ENCODE results near the gene NELL1. TPM values are rescaled to one million over a fixed set of nuclear protein-coding genes. Genes with fewer than 3 reads are reported as not detected.

The NELL1 gene
- total RNA-seq, 1 experiment from 2014 or later = 0.19 TPM

GRCh38 chr11:20715931-20716330 is 46.5 kb downstream of the NELL1 start:
- no peak overlapping the region for H3K4me3 ChIP-seq (ENCODE audit: low read length)
- DNase-seq = no peak
- H3K9me2 ChIP-seq (replicated peaks; ENCODE audit: insufficient read depth, low read length) = no peaks in the 10 kb centered on the region
- H3K27ac ChIP-seq (ENCODE audit: low read length) = no peak overlapping the region
- H2AFZ ChIP-seq (ENCODE audit: low read length) = no peak overlapping the region
- H3K4me1 ChIP-seq (ENCODE audit: low read length) = no peaks in the 10 kb centered on the region
- no peaks in the 10 kb centered on the region for H4K20me1 ChIP-seq (ENCODE audit: insufficient read depth, low read depth, low read length)
- no peaks in the 10 kb centered on the region for H3K9me3 ChIP-seq (ENCODE audit: low read length)
- no peaks in the 10 kb centered on the region for H3K27me3 ChIP-seq (ENCODE audit: low read length)
- H3K36me3 ChIP-seq (ENCODE audit: insufficient read depth, low read length) = no peaks in the 10 kb centered on the region
- no peak overlapping the region for H3K9ac ChIP-seq (ENCODE audit: low read length)
- H3K4me2 ChIP-seq (ENCODE audit: low read depth, low read length, poor library complexity, severe bottlenecking) = no peak overlapping the region
- H3K79me2 ChIP-seq (ENCODE audit: low read length) = no peaks in the 10 kb centered on the region

DNA sequence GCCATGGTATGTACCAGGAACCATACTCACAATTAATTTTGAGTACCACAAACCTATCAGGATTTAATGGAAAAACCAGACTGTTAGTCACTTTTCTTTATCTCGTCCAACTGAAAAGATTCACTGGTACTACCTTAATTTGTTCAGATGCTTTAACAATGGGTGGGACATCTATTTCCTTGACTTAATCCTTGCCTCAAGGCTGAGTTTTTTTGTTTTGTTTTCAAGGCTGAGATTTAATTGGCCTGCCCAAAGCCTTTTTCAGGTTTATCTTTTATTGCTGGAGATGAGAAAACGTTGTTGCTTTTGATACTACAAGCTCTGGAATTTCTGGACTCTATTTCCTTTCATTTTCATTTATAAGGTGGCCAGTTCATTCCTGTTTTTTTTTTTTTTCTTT is 50.4 kb downstream of the NELL1 start:
- Histone ChIP-seq H3K9me2 (replicated peaks; ENCODE audit: insufficient read depth, low read length) (no peaks in the 10 kb centered on the region), H3K4me1 (ENCODE audit: low read length) (no peaks in the 10 kb centered on the region), H3K27me3 (ENCODE audit: low read length) (no peaks in the 10 kb centered on the region), H3K9ac (ENCODE audit: low read length) (no peak overlapping the region), H3K27ac (ENCODE audit: low read length) (no peak overlapping the region), H3K36me3 (ENCODE audit: insufficient read depth, low read length) (no peaks in the 10 kb centered on the region), H3K4me2 (ENCODE audit: low read depth, low read length, poor library complexity, severe bottlenecking) (no peak overlapping the region), H3K4me3 (ENCODE audit: low read length) (no peak overlapping the region), H3K79me2 (ENCODE audit: low read length) (no peaks in the 10 kb centered on the region), H4K20me1 (ENCODE audit: insufficient read depth, low read depth, low read length) (no peaks in the 10 kb centered on the region), H3K9me3 (ENCODE audit: low read length) (no peaks in the 10 kb centered on the region), H2AFZ (ENCODE audit: low read length) (no peak overlapping the region)
- no peak for DNase-seq

DNA sequence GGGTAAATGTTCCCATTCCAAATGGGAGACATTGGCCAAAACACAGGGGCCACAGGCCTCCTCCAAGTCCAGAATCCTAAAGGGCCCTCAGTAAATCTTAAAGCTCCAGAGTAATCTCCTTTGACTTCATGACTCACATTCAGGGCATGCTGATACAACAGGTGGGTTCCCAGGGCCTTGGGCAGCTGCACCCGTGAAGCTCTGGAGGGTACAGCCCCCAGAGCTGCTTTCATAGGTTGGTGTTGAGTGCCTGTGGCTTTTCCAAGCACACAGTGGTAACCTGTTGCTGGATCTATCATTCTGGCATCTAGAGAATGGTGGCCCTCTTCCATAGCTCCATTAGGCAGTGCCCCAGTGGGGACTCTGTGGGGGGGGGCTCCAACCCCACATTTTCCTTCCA is 54.0 kb downstream of the NELL1 start:
- Histone ChIP-seq H3K79me2 (ENCODE audit: low read length) (no peaks in the 10 kb centered on the region), H4K20me1 (ENCODE audit: insufficient read depth, low read depth, low read length) (no peaks in the 10 kb centered on the region), H2AFZ (ENCODE audit: low read length) (no peak overlapping the region), H3K9ac (ENCODE audit: low read length) (no peak overlapping the region), H3K4me1 (ENCODE audit: low read length) (no peaks in the 10 kb centered on the region), H3K4me3 (ENCODE audit: low read length) (no peak overlapping the region), H3K27ac (ENCODE audit: low read length) (no peak overlapping the region), H3K4me2 (ENCODE audit: low read depth, low read length, poor library complexity, severe bottlenecking) (no peak overlapping the region), H3K9me3 (ENCODE audit: low read length) (no peaks in the 10 kb centered on the region), H3K9me2 (replicated peaks; ENCODE audit: insufficient read depth, low read length) (no peaks in the 10 kb centered on the region), H3K36me3 (ENCODE audit: insufficient read depth, low read length) (no peaks in the 10 kb centered on the region), H3K27me3 (ENCODE audit: low read length) (no peaks in the 10 kb centered on the region)
- DNase-seq = no peak

- Histone ChIP-seq H3K9ac (ENCODE audit: low read length) (no peak overlapping the region), H3K27ac (ENCODE audit: low read length) (no peak overlapping the region), H3K9me2 (replicated peaks; ENCODE audit: insufficient read depth, low read length) (no peaks in the 10 kb centered on the region), H3K36me3 (ENCODE audit: insufficient read depth, low read length) (no peaks in the 10 kb centered on the region), H3K79me2 (ENCODE audit: low read length) (no peaks in the 10 kb centered on the region), H3K4me1 (ENCODE audit: low read length) (no peaks in the 10 kb centered on the region), H3K27me3 (ENCODE audit: low read length) (no peaks in the 10 kb centered on the region; the same call in 1 of the 2 replicates), H3K4me2 (ENCODE audit: low read depth, low read length, poor library complexity, severe bottlenecking) (no peak overlapping the region), H3K4me3 (ENCODE audit: low read length) (no peak overlapping the region), H3K9me3 (ENCODE audit: low read length) (no peaks in the 10 kb centered on the region), H2AFZ (ENCODE audit: low read length) (no peak overlapping the region), H4K20me1 (ENCODE audit: insufficient read depth, low read depth, low read length) (no peaks in the 10 kb centered on the region)
- no peak for DNase-seq
Measured at GRCh38 chr11:20729597-20730105, 60.3 kb downstream of the NELL1 start.

DNA sequence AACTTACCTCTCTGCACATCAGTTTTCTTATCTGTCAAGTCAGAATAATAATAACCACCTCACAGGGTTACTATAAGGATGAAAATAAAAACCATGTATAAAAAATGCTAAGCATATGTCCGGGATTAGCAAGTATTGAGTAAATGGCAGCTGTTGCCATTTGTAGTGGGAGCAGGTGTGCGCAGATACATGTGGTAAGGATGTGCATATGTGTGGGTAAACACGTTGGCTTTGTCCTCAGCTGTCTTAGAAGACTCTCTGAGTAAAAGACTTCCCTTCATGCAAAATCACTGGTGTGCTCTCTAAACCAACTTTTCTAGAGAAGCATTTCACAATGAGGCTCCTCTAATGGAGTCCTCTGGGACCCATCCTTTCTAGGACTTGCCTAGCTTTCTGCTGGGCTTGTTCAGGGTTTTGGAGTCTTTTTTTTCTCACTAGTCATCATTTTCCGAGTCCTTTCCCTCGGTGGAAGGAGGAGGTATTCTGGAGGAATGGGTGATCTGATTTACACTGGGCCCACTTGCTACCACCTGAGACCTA is 62.4 kb downstream of the NELL1 start:
- no peak overlapping the region for H3K4me3 ChIP-seq (ENCODE audit: low read length)
- no peak overlapping the region for H3K9ac ChIP-seq (ENCODE audit: low read length)
- no peak overlapping the region for H3K4me2 ChIP-seq (ENCODE audit: low read depth, low read length, poor library complexity, severe bottlenecking)
- H3K36me3 ChIP-seq (ENCODE audit: insufficient read depth, low read length) = no peaks in the 10 kb centered on the region
- no peaks in the 10 kb centered on the region for H3K79me2 ChIP-seq (ENCODE audit: low read length)
- no peaks in the 10 kb centered on the region; the same call in 1 of the 2 replicates for H3K27me3 ChIP-seq (ENCODE audit: low read length)
- H3K9me2 ChIP-seq (replicated peaks; ENCODE audit: insufficient read depth, low read length) = no peaks in the 10 kb centered on the region
- no peak overlapping the region for H3K27ac ChIP-seq (ENCODE audit: low read length)
- DNase-seq = no peak
- no peak overlapping the region for H2AFZ ChIP-seq (ENCODE audit: low read length)
- H4K20me1 ChIP-seq (ENCODE audit: insufficient read depth, low read depth, low read length) = no peaks in the 10 kb centered on the region
- H3K9me3 ChIP-seq (ENCODE audit: low read length) = no peaks in the 10 kb centered on the region
- no peaks in the 10 kb centered on the region for H3K4me1 ChIP-seq (ENCODE audit: low read length)

GRCh38 chr11:20739107-20739506 is 69.7 kb downstream of the NELL1 start:
- Histone ChIP-seq H3K27ac (ENCODE audit: low read length) (no peak overlapping the region), H4K20me1 (ENCODE audit: insufficient read depth, low read depth, low read length) (no peaks in the 10 kb centered on the region), H2AFZ (ENCODE audit: low read length) (no peak overlapping the region), H3K4me3 (ENCODE audit: low read length) (no peak overlapping the region), H3K36me3 (ENCODE audit: insufficient read depth, low read length) (no peaks in the 10 kb centered on the region), H3K9me2 (replicated peaks; ENCODE audit: insufficient read depth, low read length) (no peaks in the 10 kb centered on the region), H3K27me3 (ENCODE audit: low read length) (no peaks in the 10 kb centered on the region; the same call in 1 of the 2 replicates), H3K4me2 (ENCODE audit: low read depth, low read length, poor library complexity, severe bottlenecking) (no peak overlapping the region), H3K9me3 (ENCODE audit: low read length) (no peaks in the 10 kb centered on the region), H3K4me1 (ENCODE audit: low read length) (no peaks in the 10 kb centered on the region), H3K9ac (ENCODE audit: low read length) (no peak overlapping the region), H3K79me2 (ENCODE audit: low read length) (no peaks in the 10 kb centered on the region)
- DNase-seq = no peak

- Histone ChIP-seq H3K4me1 (ENCODE audit: low read length) (no peaks in the 10 kb centered on the region), H3K27ac (ENCODE audit: low read length) (no peak overlapping the region), H3K27me3 (ENCODE audit: low read length) (no peaks in the 10 kb centered on the region; the same call in 1 of the 2 replicates), H3K4me2 (ENCODE audit: low read depth, low read length, poor library complexity, severe bottlenecking) (no peak overlapping the region), H3K9me2 (replicated peaks; ENCODE audit: insufficient read depth, low read length) (no peaks in the 10 kb centered on the region), H3K36me3 (ENCODE audit: insufficient read depth, low read length) (no peaks in the 10 kb centered on the region), H3K9me3 (ENCODE audit: low read length) (no peaks in the 10 kb centered on the region), H3K9ac (ENCODE audit: low read length) (no peak overlapping the region), H2AFZ (ENCODE audit: low read length) (no peak overlapping the region), H3K4me3 (ENCODE audit: low read length) (no peak overlapping the region), H3K79me2 (ENCODE audit: low read length) (no peaks in the 10 kb centered on the region), H4K20me1 (ENCODE audit: insufficient read depth, low read depth, low read length) (no peaks in the 10 kb centered on the region)
- no peak for DNase-seq
Measured at GRCh38 chr11:20739577-20739976, 70.2 kb downstream of the NELL1 start.

DNA sequence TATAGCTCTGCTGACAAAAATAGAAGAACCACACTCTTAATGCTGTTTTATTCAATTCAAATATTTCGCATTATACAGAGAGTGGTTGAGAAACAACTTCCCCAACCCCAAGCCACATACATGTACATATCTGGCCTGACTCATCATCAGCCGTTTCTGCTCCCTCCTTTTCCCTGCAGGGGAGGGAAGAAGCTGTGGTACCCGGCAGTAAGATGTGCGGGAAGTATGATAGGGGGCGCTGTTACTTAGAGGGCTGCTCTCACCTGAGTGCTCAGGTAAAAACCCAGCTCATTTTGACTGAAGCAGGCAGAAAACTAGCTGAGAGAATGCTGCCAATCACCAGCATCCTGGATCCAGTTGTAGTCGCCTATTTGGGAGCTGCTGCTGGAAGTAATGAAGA is 85.5 kb downstream of the NELL1 start:
- peak; percentile 62 for DNase-seq
- no peak overlapping the region for H3K27ac ChIP-seq (ENCODE audit: low read length)
- no peaks in the 10 kb centered on the region for H3K79me2 ChIP-seq (ENCODE audit: low read length)
- no peak overlapping the region for H3K9ac ChIP-seq (ENCODE audit: low read length)
- no peaks in the 10 kb centered on the region for H3K27me3 ChIP-seq (ENCODE audit: low read length)
- H3K4me2 ChIP-seq (ENCODE audit: low read depth, low read length, poor library complexity, severe bottlenecking) = no peak overlapping the region
- H3K9me3 ChIP-seq (ENCODE audit: low read length) = no peaks in the 10 kb centered on the region
- no peaks in the 10 kb centered on the region for H3K4me1 ChIP-seq (ENCODE audit: low read length)
- no peaks in the 10 kb centered on the region for H3K9me2 ChIP-seq (replicated peaks; ENCODE audit: insufficient read depth, low read length)
- H3K36me3 ChIP-seq (ENCODE audit: insufficient read depth, low read length) = no peaks in the 10 kb centered on the region
- H4K20me1 ChIP-seq (ENCODE audit: insufficient read depth, low read depth, low read length) = 0 out of 2 replicates have a peak, but pooled peaks cover 3% of the 10 kb centered on the region
- no peak overlapping the region for H2AFZ ChIP-seq (ENCODE audit: low read length)
- no peak overlapping the region for H3K4me3 ChIP-seq (ENCODE audit: low read length)

Data from Karpas-422 (cell line).